BJ (cell line): ENCODE measurements around the gene CCR5AS.

Experiments used
- CTCF ChIA-PET: fragments of 350-600 bp; formaldehyde crosslinking; extraction: SDS; loops from one replicate; lab custom pipeline; 2021; ENCODE audit warnings: antibody characterized with exemption, inconsistent platforms; lab: Yijun Ruan, JAX
- POLR2A ChIA-PET: fragments of 300-600 bp; sonication (Branson Sonifier 250); formaldehyde crosslinking; extraction: SDS; loops from one replicate; lab custom pipeline; 2021; ENCODE audit warnings: antibody characterized with exemption; lab: Charles Lee
- DNase-seq: peaks from one replicate; pipeline ENCODE4 v3.0.0-alpha.2; 2011; ENCODE audit warnings: low read depth
- H3K27me3 ChIP-seq: 2 replicates; pipeline ENCODE4 v1.6.0; 2011; ENCODE audit warnings: low read length; ENCODE audit not compliant: control insufficient read depth, insufficient read depth
- H3K36me3 ChIP-seq: 2 replicates; pipeline ENCODE4 v1.5.1; 2011; ENCODE audit warnings: low read length; ENCODE audit not compliant: control insufficient read depth, insufficient read depth
- H3K4me3 ChIP-seq: 2 replicates; pipeline ENCODE4 v1.5.1; 2011; ENCODE audit warnings: low read depth, mild to moderate bottlenecking, control low read depth, low read length
- TF ChIP-seq, protein P1 (sequence below): IDR thresholded peaks from 2 replicates; pipeline ENCODE4 v1.5.1; 2011; ENCODE audit warnings: low read depth, mild to moderate bottlenecking, control low read depth, inconsistent platforms, low read length, moderate library complexity; ENCODE audit not compliant: insufficient read depth

Gene CCR5AS

DNA sequence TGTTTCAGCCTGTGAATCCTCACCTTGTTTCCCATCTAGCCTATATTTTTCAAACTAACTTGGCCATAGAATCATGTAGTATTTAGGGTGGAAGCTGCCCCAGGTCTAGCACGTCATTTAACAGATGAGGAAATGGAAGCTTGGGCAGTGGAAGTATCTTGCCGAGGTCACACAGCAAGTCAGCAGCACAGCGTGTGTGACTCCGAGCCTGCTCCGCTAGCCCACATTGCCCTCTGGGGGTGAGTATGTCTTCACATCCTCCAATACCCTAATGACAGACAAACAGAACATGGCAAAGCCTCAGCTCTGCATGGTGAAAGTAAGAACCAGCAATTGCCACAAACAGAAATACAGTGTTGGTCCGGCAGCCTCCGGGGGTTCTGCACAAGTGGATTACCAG is 38.3 kb downstream of the CCR5AS start:
- Histone ChIP-seq H3K36me3 (no peaks in the 10 kb centered on the region), H3K4me3 (no peak overlapping the region), H3K27me3 (peaks cover 7% of the 10 kb centered on the region)
- DNase-seq: no peak
- POLR2A ChIA-PET: no interaction called here
- CTCF ChIA-PET: interaction anchor here (1.5 to 3.2 kb wide), 3 partner anchors 10 to 430 kb away, joined by 4 to 13 read pairs (median 9); no protein-coding TSS in a partner anchor
- TF ChIP-seq, protein P1, sequence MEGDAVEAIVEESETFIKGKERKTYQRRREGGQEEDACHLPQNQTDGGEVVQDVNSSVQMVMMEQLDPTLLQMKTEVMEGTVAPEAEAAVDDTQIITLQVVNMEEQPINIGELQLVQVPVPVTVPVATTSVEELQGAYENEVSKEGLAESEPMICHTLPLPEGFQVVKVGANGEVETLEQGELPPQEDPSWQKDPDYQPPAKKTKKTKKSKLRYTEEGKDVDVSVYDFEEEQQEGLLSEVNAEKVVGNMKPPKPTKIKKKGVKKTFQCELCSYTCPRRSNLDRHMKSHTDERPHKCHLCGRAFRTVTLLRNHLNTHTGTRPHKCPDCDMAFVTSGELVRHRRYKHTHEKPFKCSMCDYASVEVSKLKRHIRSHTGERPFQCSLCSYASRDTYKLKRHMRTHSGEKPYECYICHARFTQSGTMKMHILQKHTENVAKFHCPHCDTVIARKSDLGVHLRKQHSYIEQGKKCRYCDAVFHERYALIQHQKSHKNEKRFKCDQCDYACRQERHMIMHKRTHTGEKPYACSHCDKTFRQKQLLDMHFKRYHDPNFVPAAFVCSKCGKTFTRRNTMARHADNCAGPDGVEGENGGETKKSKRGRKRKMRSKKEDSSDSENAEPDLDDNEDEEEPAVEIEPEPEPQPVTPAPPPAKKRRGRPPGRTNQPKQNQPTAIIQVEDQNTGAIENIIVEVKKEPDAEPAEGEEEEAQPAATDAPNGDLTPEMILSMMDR: no peak

DNA sequence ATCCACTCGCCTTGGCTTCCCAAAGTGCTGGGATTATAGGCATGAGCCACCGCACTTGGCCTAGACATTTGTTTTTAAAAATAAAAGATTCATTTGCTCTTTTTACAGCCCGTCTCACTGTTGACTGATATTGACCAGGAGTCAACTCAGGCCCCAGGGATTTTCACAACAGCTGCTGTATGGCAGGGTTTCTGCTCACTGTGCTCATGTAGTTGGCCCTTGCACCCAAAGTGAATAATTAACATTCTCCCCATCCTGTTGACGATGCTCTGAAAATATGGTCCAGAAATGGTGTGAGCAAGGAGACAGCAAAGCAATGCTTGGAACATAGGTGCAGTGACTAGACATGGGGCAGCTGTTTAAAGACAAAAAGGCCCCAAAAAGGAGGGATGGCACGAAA is 39.1 kb downstream of the CCR5AS start:
- ChIA-PET CTCF (interaction anchor here (0.9 to 1.5 kb wide), 2 partner anchors 267 to 289 kb away, joined by 3 to 4 read pairs; no protein-coding TSS in a partner anchor), POLR2A (no interaction called here)
- TF ChIP-seq, protein P1: no peak
- DNase-seq: no peak
- no peak overlapping the region for H3K4me3 ChIP-seq
- no peaks in the 10 kb centered on the region for H3K36me3 ChIP-seq
- peaks cover 6% of the 10 kb centered on the region for H3K27me3 ChIP-seq

DNA sequence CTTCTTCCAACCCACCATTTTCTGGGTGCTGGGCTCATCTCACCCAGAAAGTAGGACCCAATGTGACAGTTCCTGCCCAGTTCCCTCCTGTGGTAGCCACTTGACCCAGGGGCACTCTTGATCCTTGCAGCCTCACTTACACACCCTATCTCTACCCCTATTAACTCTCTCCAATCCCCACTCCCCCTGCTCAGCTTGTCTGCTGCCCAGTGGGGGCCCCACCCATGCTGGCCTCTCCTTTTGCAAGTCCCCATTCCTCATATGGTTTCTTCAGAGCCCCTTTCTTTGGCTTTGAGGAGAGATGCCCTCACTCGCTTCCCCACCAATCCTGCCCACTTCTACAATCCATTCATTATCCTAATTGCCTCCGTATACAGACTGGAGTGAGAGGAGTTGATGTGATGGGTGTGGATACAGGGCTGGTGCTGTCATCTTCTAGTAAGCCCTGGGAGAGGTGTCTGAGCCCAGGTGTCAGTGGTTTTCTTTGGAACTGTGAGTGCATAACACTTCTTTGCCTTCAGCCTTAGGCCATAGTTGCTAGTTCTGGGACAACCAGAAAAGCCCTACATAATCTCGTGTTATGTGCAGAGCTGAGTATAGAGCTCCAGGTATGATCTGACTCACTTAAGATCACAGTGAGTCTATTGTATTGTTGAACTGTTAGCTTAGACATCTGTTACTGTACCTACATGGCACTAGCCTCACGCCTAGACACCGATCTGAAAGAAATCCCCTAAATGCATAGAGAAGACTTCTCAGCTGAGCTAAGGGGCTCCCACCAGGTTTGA is 40.9 kb downstream of the CCR5AS start:
- ChIA-PET POLR2A (no interaction called here), CTCF (interaction anchor here (1.6 to 1.8 kb wide), 2 partner anchors 12 to 288 kb away, joined by 4 read pairs; partner anchors contain the start of gene CCR2)
- Histone ChIP-seq H3K27me3 (peaks cover 5% of the 10 kb centered on the region), H3K36me3 (no peaks in the 10 kb centered on the region), H3K4me3 (no peak overlapping the region)
- no peak for DNase-seq
- TF ChIP-seq, protein P1: no peak

DNA sequence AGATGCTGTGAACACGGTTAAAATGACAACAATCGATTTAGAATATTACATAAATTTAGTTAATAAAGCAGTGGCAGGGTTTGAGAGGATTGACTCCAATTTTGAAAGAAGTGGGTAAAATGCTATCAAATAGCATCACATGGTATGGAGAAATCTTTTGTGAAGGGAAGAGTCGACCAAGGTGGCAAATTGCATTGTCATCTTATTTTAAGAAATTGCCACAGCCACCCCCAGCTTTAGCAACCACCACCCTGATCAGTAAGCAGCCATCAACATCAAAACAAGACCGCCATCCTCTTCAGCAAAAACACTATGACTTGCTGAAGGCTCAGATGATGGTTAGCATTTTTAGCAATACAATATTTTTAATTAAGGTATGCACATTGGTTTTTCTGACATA is 41.8 kb downstream of the CCR5AS start:
- ChIA-PET POLR2A (no interaction called here), CTCF (interaction anchor here (1.6 to 2.0 kb wide), 3 partner anchors 8 to 287 kb away, joined by 4 to 9 read pairs (median 4); partner anchors contain the start of gene CCR2)
- H3K36me3 ChIP-seq: no peaks in the 10 kb centered on the region
- H3K4me3 ChIP-seq: no peak overlapping the region
- DNase-seq: no peak
- peaks cover 5% of the 10 kb centered on the region for H3K27me3 ChIP-seq
- TF ChIP-seq, protein P1: no peak

DNA sequence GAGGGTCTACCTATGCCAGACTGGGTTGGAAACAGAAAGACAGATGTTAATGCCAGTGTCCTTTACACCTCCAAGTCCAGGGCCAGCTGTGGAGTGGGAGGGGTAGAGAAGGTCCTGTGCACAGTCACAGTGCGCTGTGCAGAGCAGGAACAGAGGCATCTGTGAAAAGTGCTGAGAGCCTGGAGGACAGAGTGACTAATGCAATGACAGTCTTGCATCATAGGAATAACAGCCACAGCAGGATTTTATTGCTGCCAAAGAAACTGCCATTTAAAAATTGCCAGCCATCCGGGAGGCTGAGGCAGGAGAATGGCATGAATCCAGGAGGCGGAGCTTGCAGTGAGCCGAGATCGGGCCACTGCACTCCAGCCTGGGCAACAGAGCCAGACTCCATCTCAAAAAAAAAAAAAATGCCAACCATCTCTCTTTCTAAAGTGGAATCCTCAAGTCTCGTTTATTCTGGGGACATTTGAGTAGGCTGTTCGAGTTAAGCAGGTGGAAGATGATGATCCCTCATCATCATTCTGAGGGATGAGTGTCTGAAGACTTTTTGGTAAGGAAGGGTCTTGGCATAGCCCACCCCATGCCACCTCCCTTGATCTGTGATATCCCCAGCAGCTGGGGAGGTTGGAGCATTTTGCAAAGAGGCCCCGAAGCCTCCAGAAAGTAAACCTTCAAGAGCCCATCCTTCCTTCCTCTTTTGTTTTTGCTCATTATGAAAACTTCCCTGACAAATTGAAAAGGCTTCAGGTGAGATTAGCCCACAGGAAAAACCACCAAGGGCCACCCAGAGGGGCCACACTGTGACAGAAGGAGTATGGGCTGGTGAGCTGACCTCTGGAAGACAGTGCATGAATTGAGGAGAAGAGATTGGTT is 45.2 kb downstream of the CCR5AS start:
- peaks cover 5% of the 10 kb centered on the region for H3K27me3 ChIP-seq
- POLR2A ChIA-PET: no interaction called here
- H3K36me3 ChIP-seq: no peaks in the 10 kb centered on the region
- DNase-seq: no peak
- CTCF ChIA-PET: interaction anchor here (1.6 kb wide), 1 partner anchor 10 kb away, joined by 3 read pairs; the partner anchor contains the start of gene CCR5
- no peak overlapping the region for H3K4me3 ChIP-seq
- TF ChIP-seq, protein P1: no peak
